Motor neuron (in vitro differentiated cells): ENCODE data around the gene ACVR1B. TPM values are rescaled to one million over a fixed set of nuclear protein-coding genes. Genes with fewer than 3 reads are reported as not detected.
A peak's percentile ranks its signal among the peaks of the same experiment; 100 is the strongest.

Source experiments
- ATAC-seq, 8 experiments: fragments of 200-7000 bp; cut with Tn5 transposase; replicated peaks in 6 of 8; 2 replicates each; pipeline ENCODE4 v1.8.0; 2021; ENCODE audit warnings: mild to moderate bottlenecking in 8 of 8, moderate library complexity in 8 of 8
- H3K27ac ChIP-seq, 2 donors: fragments of 250-450 bp; sonication (Bioruptor Pico); 2 replicates each; pipeline ENCODE4 v1.9.0; 2021; ENCODE audit warnings: antibody characterized with exemption in 2 of 2, mild to moderate bottlenecking in 2 of 2, moderate library complexity in 1 of 2
- H3K4me1 ChIP-seq, 2 donors: fragments of 250-450 bp; sonication (Bioruptor Pico); replicated peaks in 1 of 2; 2 replicates each; pipeline ENCODE4 v1.6.1; 2021; ENCODE audit warnings: antibody characterized with exemption in 2 of 2, mild to moderate bottlenecking in 2 of 2, moderate library complexity in 1 of 2
- H3K4me3 ChIP-seq, 5 donors: fragments of 250-450 bp; sonication (Bioruptor Pico); 2 replicates each; pipeline ENCODE4 v1.9.0; 2021; ENCODE audit warnings: antibody characterized with exemption in 5 of 5, mild to moderate bottlenecking in 5 of 5, moderate library complexity in 4 of 5
- WGBS, 10 experiments: fragments of 450-650 bp; shearing (Covaris generic); methylation state at CpG; one replicate each; pipeline ENCODE4 v1.0.0; 2022; 5-methylcytosine and 5-hydroxymethylcytosine counted together
- in situ Hi-C, 9 experiments: fragments of 400-800 bp; cut with MboI; loops; one replicate each; pipeline ENCODE4 v1.15.0; 2021; ENCODE audit warnings: low sequenced_read_pairs in 9 of 9, low pct_unique_long_range_greater_than_20kb in 2 of 9; ENCODE audit not compliant: unreplicated experiment in 9 of 9
- total RNA-seq, 8 experiments: library from RNA; unstranded; fragments of 300-600 nt; gene quantifications; 2 replicates each; pipeline versions ENCODE4 v1.2.3 to v1.2.4, GENCODE V29; 2022

Gene ACVR1B
- total RNA-seq, 8 experiments from 2014 or later, result 9.0 to 62.0 (median 36.6) TPM

- Histone ChIP-seq H3K4me1 (peaks cover 14 to 25% of the 10 kb centered on the region in 2 donors), H3K4me3 (no peak overlapping the region), H3K27ac (no peak overlapping the region)
- ATAC-seq, result peak in 3 of 8 experiments; percentile 9 to 26 (median 14)
- WGBS, 10 experiments, result 60 to 83% (median 80%) methylated on average over 1 of the region's 13 CpGs; no CpG with 5 or more reads in 6 of the 10 experiments
- in situ Hi-C loops, result no loop called here
These were observed 67.7 kb downstream of the ACVR1B start for GRCh38 chr12:52019113-52019770.

GRCh38 chr12:52020539-52021336 lies 69.2 kb downstream of the ACVR1B start:
- 17 to 60% (median 40%) methylated on average over 1 to 6 of the region's 9 CpGs; no CpG with 5 or more reads in 3 of the 10 experiments for WGBS, 10 experiments
- in situ Hi-C loops, result loop anchor here in 2 of 9 experiments (10.0 kb wide), 1 partner anchor 64 kb away; no protein-coding TSS in a partner anchor
- H3K27ac ChIP-seq, result no peak overlapping the region

GRCh38 chr12:52022841-52023181 lies 71.3 kb downstream of the ACVR1B start:
- H3K4me1 ChIP-seq, result peaks cover 34 to 47% of the 10 kb centered on the region in 2 donors
- ATAC-seq, result peak in 2 of 8 experiments; percentile 5 to 8
- peak overlapping the region; percentile 32 to 50 (median 40) for H3K4me3 ChIP-seq
- in situ Hi-C loops, result loop anchor here in 2 of 9 experiments (10.0 kb wide), 1 partner anchor 62 kb away; no protein-coding TSS in a partner anchor
- 40 to 80% (median 80%) methylated on average over 1 of the region's 14 CpGs; no CpG with 5 or more reads in 7 of the 10 experiments for WGBS, 10 experiments
- peak overlapping the region in 1 of 2 donors; percentile 42 for H3K27ac ChIP-seq

More at GRCh38 chr12:52020539-52021336, 69.2 kb downstream of the ACVR1B start:
- H3K4me3 ChIP-seq, result no peak overlapping the region
- H3K4me1 ChIP-seq, result peaks cover 17 to 33% of the 10 kb centered on the region in 2 donors
- ATAC-seq, result peak; percentile 6 to 56 (median 20)

- in situ Hi-C loops, result loop anchor here in 2 of 9 experiments (10.0 kb wide), 1 partner anchor 61 kb away; no protein-coding TSS in a partner anchor
- H3K4me1 ChIP-seq, result peaks cover 33 to 47% of the 10 kb centered on the region in 2 donors
- peak overlapping the region; percentile 32 to 50 (median 40) for H3K4me3 ChIP-seq
- peak overlapping the region in 1 of 2 donors; percentile 42 for H3K27ac ChIP-seq
- ATAC-seq, result peak; percentile 27 to 85 (median 76)
- 2% methylated on average over 9 of the region's 70 CpGs; no CpG with 5 or more reads in 9 of the 10 experiments for WGBS, 10 experiments
These were observed 71.9 kb downstream of the ACVR1B start for GRCh38 chr12:52023182-52023975.

- in situ Hi-C loops, result loop anchor here in 2 of 9 experiments (10.0 kb wide), 1 partner anchor 61 kb away; no protein-coding TSS in a partner anchor
- Histone ChIP-seq H3K4me1 (peaks cover 25 to 41% of the 10 kb centered on the region in 2 donors), H3K27ac (peak overlapping the region in 1 of 2 donors; percentile 15), H3K4me3 (peak overlapping the region; percentile 32 to 50 (median 40))
- ATAC-seq, result no peak
- WGBS, 10 experiments, result 37 to 100% (median 55%) methylated on average over 2 to 10 of the region's 20 CpGs
These were observed 72.6 kb downstream of the ACVR1B start for GRCh38 chr12:52023976-52024688.

GRCh38 chr12:52024845-52025230 lies 73.3 kb downstream of the ACVR1B start:
- H3K27ac ChIP-seq, result no peak overlapping the region
- ATAC-seq, result no peak
- in situ Hi-C loops, result loop anchor here in 2 of 9 experiments (10.0 kb wide), 1 partner anchor 60 kb away; no protein-coding TSS in a partner anchor
- peaks cover 27 to 44% of the 10 kb centered on the region in 2 donors for H3K4me1 ChIP-seq
- no peak overlapping the region for H3K4me3 ChIP-seq
- WGBS, 10 experiments, result 59 to 100% (median 90%) methylated on average over 1 to 6 of the region's 15 CpGs; no CpG with 5 or more reads in 3 of the 10 experiments

- H3K4me3 ChIP-seq, result no peak overlapping the region
- in situ Hi-C loops, result loop anchor here in 2 of 9 experiments (10.0 kb wide), 1 partner anchor 59 kb away; no protein-coding TSS in a partner anchor
- peaks cover 27 to 43% of the 10 kb centered on the region in 2 donors for H3K4me1 ChIP-seq
- H3K27ac ChIP-seq, result no peak overlapping the region
- no peak for ATAC-seq
- WGBS, 10 experiments, result 0 to 96% (median 78%) methylated on average over 1 to 5 of the region's 5 CpGs; no CpG with 5 or more reads in 1 of the 10 experiments
These were observed 74.8 kb downstream of the ACVR1B start for GRCh38 chr12:52026263-52026662.

- no peak overlapping the region for H3K27ac ChIP-seq
These were observed 75.8 kb downstream of the ACVR1B start for GRCh38 chr12:52027085-52027843.

GRCh38 chr12:52029685-52030084 lies 78.2 kb downstream of the ACVR1B start:
- no peak overlapping the region for H3K27ac ChIP-seq
- peak; percentile 2 to 45 (median 26) for ATAC-seq
- H3K4me1 ChIP-seq, result peaks cover 41 to 44% of the 10 kb centered on the region in 2 donors
- no peak overlapping the region for H3K4me3 ChIP-seq
- in situ Hi-C loops, result loop anchor here in 2 of 9 experiments (10.0 kb wide), 1 partner anchor 55 kb away; no protein-coding TSS in a partner anchor
- WGBS, 10 experiments, result 0 to 100% (median 4%) methylated on average over 1 to 2 of the region's 4 CpGs; no CpG with 5 or more reads in 6 of the 10 experiments

More at GRCh38 chr12:52027085-52027843, 75.8 kb downstream of the ACVR1B start:
- peak in 3 of 8 experiments; percentile 1 to 10 (median 8) for ATAC-seq
- WGBS, 10 experiments, result 20 to 100% (median 68%) methylated on average over 1 to 6 of the region's 12 CpGs; no CpG with 5 or more reads in 4 of the 10 experiments
- peaks cover 35 to 46% of the 10 kb centered on the region in 2 donors for H3K4me1 ChIP-seq
- no peak overlapping the region for H3K4me3 ChIP-seq
- in situ Hi-C loops, result loop anchor here in 2 of 9 experiments (10.0 kb wide), 1 partner anchor 58 kb away; no protein-coding TSS in a partner anchor

- peak overlapping the region; percentile 24 to 33 (median 31) for H3K4me3 ChIP-seq
These were observed 80.9 kb downstream of the ACVR1B start for GRCh38 chr12:52032446-52032803.

More at GRCh38 chr12:52032446-52032803, 80.9 kb downstream of the ACVR1B start:
- in situ Hi-C loops, result no loop called here
- Histone ChIP-seq H3K4me1 (peaks cover 21 to 29% of the 10 kb centered on the region in 2 donors), H3K27ac (peak overlapping the region; percentile 40 to 68)
- WGBS, 10 experiments, result 0 to 19% (median 3%) methylated on average over 1 to 5 of the region's 5 CpGs; no CpG with 5 or more reads in 2 of the 10 experiments
- ATAC-seq, result peak; percentile 10 to 38 (median 22)
